ENCODE results near the gene CTNNA2. TPM values are rescaled to one million over a fixed set of nuclear protein-coding genes. Genes with fewer than 3 reads are reported as not detected.

CTNNA2 gene
- total and polyA plus RNA-seq, 9 of the 15 experiments (the other 6 are each of a cell fraction or from before 2014, with no cell fraction given), result 0.03 to 0.40 (median 0.15) TPM

DNA sequence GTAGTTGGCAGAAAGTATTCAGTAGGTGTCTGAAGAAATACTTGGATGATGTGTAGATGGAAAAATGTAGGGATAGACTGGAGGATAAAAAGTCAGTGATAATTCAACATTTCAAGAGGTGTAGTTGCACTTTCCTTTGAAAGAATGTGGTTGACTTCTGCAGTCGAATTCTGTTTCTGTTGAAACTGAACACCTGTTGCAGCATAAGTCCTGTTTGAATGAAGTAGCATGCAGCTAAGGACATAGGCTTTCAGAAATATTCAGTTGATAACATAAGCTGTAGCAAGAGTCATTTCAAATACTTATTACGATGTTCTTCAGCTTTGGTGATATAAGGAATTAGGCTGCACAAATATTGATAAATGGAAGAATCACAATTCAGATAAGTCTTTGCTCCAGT is 1129.6 kb downstream of the CTNNA2 start:
- DNase-seq (ENCODE audit: extremely low read depth in 1 of 4, low spot score in 3 of 4) (no peak), ATAC-seq (no peak), FAIRE-seq (no peak)
- H3K4me3 ChIP-seq, result no peak overlapping the region
- no peaks in the 10 kb centered on the region for H3K36me3 ChIP-seq (ENCODE audit: control insufficient read depth, insufficient read depth, low read length)
- WGBS (ENCODE audit: insufficient coverage, low coverage, missing lambda C conversion rate), result 5% methylated on average over 2 of the region's 2 CpGs
- CTCF ChIA-PET (ENCODE audit: low intra/inter-chr PET ratio), result no interaction called here
- H3K27ac ChIP-seq (ENCODE audit: extremely low read depth, low read depth, low read length), result no peak overlapping the region
- H3K9me1 ChIP-seq (ENCODE audit: control insufficient read depth, insufficient read depth, low read length), result no peaks in the 10 kb centered on the region
- BruUV-seq (replicated peaks), result no TSS peak
- intact Hi-C loops (cut with micrococcal nuclease), result no loop called here
- no peaks in the 10 kb centered on the region for H3K9me3 ChIP-seq (replicated peaks; ENCODE audit: control insufficient read depth, insufficient read depth, low read depth, low read length)
- H4K20me1 ChIP-seq (replicated peaks; ENCODE audit: control insufficient read depth, insufficient read depth, low read length), result no peaks in the 10 kb centered on the region
- POLR2A ChIA-PET, result interaction anchor here (0.8 kb wide), 1 partner anchor 115 kb away, joined by 3 read pairs; no protein-coding TSS in a partner anchor
- no peaks in the 10 kb centered on the region for H3K79me2 ChIP-seq (ENCODE audit: control insufficient read depth, insufficient read depth, low read length)
- no peaks in the 10 kb centered on the region for H3K27me3 ChIP-seq (ENCODE audit: control insufficient read depth in 2 of 2, insufficient read depth in 2 of 2, low read length in 2 of 2)
- H2AFZ ChIP-seq (ENCODE audit: low read depth, low read length), result no peak overlapping the region
- H3K4me1 ChIP-seq (replicated peaks in 1 of 2; ENCODE audit: control insufficient read depth in 2 of 2, insufficient read depth in 2 of 2, low read length in 2 of 2), result no peaks in the 10 kb centered on the region
- in situ Hi-C loops (cut with MboI), result no loop called here
- no peak overlapping the region for H3K4me2 ChIP-seq (ENCODE audit: insufficient read depth, low read length)
- H3K9ac ChIP-seq (ENCODE audit: insufficient read depth in 1 of 2, low read depth in 2 of 2, low read length in 2 of 2), result no peak overlapping the region
- no peak for TF ChIP-seq TFAM (CRISPR knock-in tag; conservative IDR thresholded peaks at IDR 0.05)
- no peak for TF ChIP-seq MAFF (IDR thresholded peaks at IDR 0.05; ENCODE audit: low read length)
- TF ChIP-seq, protein P1, sequence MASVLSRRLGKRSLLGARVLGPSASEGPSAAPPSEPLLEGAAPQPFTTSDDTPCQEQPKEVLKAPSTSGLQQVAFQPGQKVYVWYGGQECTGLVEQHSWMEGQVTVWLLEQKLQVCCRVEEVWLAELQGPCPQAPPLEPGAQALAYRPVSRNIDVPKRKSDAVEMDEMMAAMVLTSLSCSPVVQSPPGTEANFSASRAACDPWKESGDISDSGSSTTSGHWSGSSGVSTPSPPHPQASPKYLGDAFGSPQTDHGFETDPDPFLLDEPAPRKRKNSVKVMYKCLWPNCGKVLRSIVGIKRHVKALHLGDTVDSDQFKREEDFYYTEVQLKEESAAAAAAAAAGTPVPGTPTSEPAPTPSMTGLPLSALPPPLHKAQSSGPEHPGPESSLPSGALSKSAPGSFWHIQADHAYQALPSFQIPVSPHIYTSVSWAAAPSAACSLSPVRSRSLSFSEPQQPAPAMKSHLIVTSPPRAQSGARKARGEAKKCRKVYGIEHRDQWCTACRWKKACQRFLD (CRISPR knock-in tag; IDR thresholded peaks at IDR 0.05), result no peak
- no peak for TF ChIP-seq ZEB2 (IDR thresholded peaks at IDR 0.05)
- TF ChIP-seq, protein P2, sequence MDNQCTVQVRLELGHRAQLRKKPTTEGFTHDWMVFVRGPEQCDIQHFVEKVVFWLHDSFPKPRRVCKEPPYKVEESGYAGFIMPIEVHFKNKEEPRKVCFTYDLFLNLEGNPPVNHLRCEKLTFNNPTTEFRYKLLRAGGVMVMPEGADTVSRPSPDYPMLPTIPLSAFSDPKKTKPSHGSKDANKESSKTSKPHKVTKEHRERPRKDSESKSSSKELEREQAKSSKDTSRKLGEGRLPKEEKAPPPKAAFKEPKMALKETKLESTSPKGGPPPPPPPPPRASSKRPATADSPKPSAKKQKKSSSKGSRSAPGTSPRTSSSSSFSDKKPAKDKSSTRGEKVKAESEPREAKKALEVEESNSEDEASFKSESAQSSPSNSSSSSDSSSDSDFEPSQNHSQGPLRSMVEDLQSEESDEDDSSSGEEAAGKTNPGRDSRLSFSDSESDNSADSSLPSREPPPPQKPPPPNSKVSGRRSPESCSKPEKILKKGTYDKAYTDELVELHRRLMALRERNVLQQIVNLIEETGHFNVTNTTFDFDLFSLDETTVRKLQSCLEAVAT (IDR thresholded peaks at IDR 0.05), result no peak
- no peak for TF ChIP-seq PRPF4 (IDR thresholded peaks at IDR 0.05; ENCODE audit: insufficient read depth, low read depth, low read length, poor library complexity, severe bottlenecking)
- TF ChIP-seq, protein P3, sequence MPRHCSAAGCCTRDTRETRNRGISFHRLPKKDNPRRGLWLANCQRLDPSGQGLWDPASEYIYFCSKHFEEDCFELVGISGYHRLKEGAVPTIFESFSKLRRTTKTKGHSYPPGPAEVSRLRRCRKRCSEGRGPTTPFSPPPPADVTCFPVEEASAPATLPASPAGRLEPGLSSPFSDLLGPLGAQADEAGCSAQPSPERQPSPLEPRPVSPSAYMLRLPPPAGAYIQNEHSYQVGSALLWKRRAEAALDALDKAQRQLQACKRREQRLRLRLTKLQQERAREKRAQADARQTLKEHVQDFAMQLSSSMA (CRISPR knock-in tag; IDR thresholded peaks at IDR 0.05), result no peak
- TF ChIP-seq ZNF583 (CRISPR knock-in tag; IDR thresholded peaks at IDR 0.05), result no peak
- TF ChIP-seq GTF2F1 (IDR thresholded peaks at IDR 0.05; ENCODE audit: low read depth, low read length), result no peak
- TF ChIP-seq EP400 (IDR thresholded peaks at IDR 0.05), result no peak
- TF ChIP-seq CBX3 (IDR thresholded peaks at IDR 0.05; ENCODE audit: borderline replicate concordance in 1 of 2, low read length in 2 of 2), result no peak
- no peak for TF ChIP-seq SREBF1 (IDR thresholded peaks at IDR 0.05; ENCODE audit: borderline replicate concordance, low read depth, low read length)
- TF ChIP-seq ZNF695 (CRISPR knock-in tag; IDR thresholded peaks at IDR 0.05), result no peak
- TF ChIP-seq FOXA1 (IDR thresholded peaks at IDR 0.05; ENCODE audit: borderline replicate concordance), result no peak
- TF ChIP-seq ZBED1 (IDR thresholded peaks at IDR 0.05), result no peak
- TF ChIP-seq DMBX1 (CRISPR knock-in tag; IDR thresholded peaks at IDR 0.05; ENCODE audit: borderline replicate concordance), result no peak
- no peak for TF ChIP-seq ZNF408 (CRISPR knock-in tag; IDR thresholded peaks at IDR 0.05; ENCODE audit: low read depth)
- TF ChIP-seq, protein P4, sequence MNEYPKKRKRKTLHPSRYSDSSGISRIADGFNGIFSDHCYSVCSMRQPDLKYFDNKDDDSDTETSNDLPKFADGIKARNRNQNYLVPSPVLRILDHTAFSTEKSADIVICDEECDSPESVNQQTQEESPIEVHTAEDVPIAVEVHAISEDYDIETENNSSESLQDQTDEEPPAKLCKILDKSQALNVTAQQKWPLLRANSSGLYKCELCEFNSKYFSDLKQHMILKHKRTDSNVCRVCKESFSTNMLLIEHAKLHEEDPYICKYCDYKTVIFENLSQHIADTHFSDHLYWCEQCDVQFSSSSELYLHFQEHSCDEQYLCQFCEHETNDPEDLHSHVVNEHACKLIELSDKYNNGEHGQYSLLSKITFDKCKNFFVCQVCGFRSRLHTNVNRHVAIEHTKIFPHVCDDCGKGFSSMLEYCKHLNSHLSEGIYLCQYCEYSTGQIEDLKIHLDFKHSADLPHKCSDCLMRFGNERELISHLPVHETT (CRISPR knock-in tag; conservative IDR thresholded peaks at IDR 0.05 in 1 of 2, IDR thresholded peaks at IDR 0.05 in 1 of 2), result no peak

Data from K562 (cell line).